Measurements from ENCODE around the gene TEX12. TPM values are rescaled to one million over a fixed set of nuclear protein-coding genes. Genes with fewer than 3 reads are reported as not detected.
A peak's percentile ranks its signal among the peaks of the same experiment; 100 is the strongest.
"Not testable (repeated sequence)": the region's sequence is repeated elsewhere in the genome, so short reads cannot be mapped to it uniquely, and the experiment has no call there.

Gene TEX12
- total RNA-seq, 1 donor from 2014 or later, result 1.0 TPM

DNA sequence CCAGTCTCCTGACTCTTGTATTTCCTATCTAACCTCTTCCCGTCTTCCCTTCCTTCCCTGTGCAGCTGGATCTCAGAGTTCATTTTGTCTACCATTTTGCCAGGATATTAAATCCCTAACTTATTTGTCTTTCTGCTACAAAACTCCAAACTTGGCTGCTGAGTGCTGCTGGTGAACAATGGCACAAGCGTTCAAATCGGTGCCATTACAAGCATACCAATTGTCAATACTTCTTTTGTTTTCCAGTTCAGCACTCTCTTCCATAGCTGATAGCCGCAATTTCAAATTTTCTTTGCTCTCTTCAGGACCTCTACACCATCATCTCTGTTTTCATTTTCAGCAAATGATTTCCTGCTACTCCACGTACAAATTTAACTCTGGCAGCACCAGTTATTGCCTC lies 16.7 kb upstream of the TEX12 start:
- H3K9me3 ChIP-seq (ENCODE audit: control insufficient read depth in 3 of 3, low read length in 3 of 3), result no peaks in the 10 kb centered on the region
- no peak overlapping the region for H3K27ac ChIP-seq (ENCODE audit: low read depth, low read length)
- H3K4me3 ChIP-seq (ENCODE audit: low read length in 3 of 3), result no peak overlapping the region
- H3K36me3 ChIP-seq (ENCODE audit: control insufficient read depth in 3 of 3, insufficient read depth in 3 of 3, low read length in 3 of 3), result no peaks in the 10 kb centered on the region
- no peaks in the 10 kb centered on the region for H3K4me1 ChIP-seq (ENCODE audit: control insufficient read depth in 3 of 3, insufficient read depth in 3 of 3, low read length in 3 of 3)
- H3K9ac ChIP-seq (ENCODE audit: low read depth in 1 of 3, low read length in 3 of 3), result no peak overlapping the region
- no peaks in the 10 kb centered on the region for H3K27me3 ChIP-seq (ENCODE audit: control insufficient read depth in 3 of 3, insufficient read depth in 3 of 3, low read length in 3 of 3)

GRCh38 chr11:112156153-112156955 lies 10.8 kb upstream of the TEX12 start:
- Histone ChIP-seq H3K4me3 (ENCODE audit: low read length in 3 of 3) (no peak overlapping the region), H3K9me3 (ENCODE audit: control insufficient read depth in 3 of 3, low read length in 3 of 3) (no peaks in the 10 kb centered on the region), H3K36me3 (ENCODE audit: control insufficient read depth in 3 of 3, insufficient read depth in 3 of 3, low read length in 3 of 3) (no peaks in the 10 kb centered on the region), H3K4me1 (ENCODE audit: control insufficient read depth in 3 of 3, insufficient read depth in 3 of 3, low read length in 3 of 3) (peaks cover 5 to 11% (median 9%) of the 10 kb centered on the region in 3 donors), H3K27ac (ENCODE audit: low read depth, low read length) (no peak overlapping the region), H3K27me3 (ENCODE audit: control insufficient read depth in 3 of 3, insufficient read depth in 3 of 3, low read length in 3 of 3) (no peaks in the 10 kb centered on the region), H3K9ac (ENCODE audit: low read depth in 1 of 3, low read length in 3 of 3) (no peak overlapping the region)

DNA sequence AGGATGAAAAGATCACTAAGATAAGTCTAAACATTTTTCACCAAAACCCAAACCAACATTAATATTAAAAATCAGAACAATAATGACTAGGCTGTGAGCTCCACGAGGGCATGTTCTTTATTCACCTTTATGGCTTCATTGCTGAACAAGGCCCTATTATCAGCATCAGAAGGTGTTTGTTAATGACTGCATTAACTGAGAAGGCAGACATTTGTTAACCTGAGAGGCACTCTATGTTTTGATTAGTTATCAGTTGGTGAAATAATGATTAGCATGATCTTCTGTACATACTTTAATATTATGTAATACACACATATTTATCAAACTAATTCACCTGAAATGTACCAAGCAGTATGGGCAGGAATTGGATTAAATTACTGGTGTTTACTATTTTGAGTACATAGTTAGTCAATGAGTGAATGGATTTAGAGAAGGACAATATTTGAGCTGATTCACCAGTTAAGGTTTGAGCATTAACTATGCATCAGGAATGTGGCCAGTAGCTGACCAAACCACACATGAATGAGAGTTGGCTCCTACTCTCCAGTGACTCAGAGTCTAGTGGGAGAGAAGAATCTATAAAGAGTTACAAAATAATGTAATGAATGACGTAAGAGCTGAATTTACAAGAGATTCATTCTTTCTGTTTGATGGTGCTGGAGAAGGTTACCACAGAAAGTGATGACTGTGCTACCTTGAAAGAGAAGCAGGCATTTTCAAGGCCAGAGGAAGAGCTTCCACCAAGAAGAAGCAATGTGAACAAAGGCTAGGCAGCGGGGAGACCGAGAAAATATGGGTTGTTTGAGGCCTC lies 10.0 kb upstream of the TEX12 start:
- H3K36me3 ChIP-seq (ENCODE audit: control insufficient read depth in 3 of 3, insufficient read depth in 3 of 3, low read length in 3 of 3), result no peaks in the 10 kb centered on the region
- H3K27ac ChIP-seq (ENCODE audit: low read depth, low read length), result no peak overlapping the region
- H3K4me3 ChIP-seq (ENCODE audit: low read length in 3 of 3), result no peak overlapping the region
- H3K27me3 ChIP-seq (ENCODE audit: control insufficient read depth in 3 of 3, insufficient read depth in 3 of 3, low read length in 3 of 3), result no peaks in the 10 kb centered on the region
- no peaks in the 10 kb centered on the region for H3K9me3 ChIP-seq (ENCODE audit: control insufficient read depth in 3 of 3, low read length in 3 of 3)
- H3K4me1 ChIP-seq (ENCODE audit: control insufficient read depth in 3 of 3, insufficient read depth in 3 of 3, low read length in 3 of 3), result peaks cover 8 to 12% (median 12%) of the 10 kb centered on the region in 3 donors
- H3K9ac ChIP-seq (ENCODE audit: low read depth in 1 of 3, low read length in 3 of 3), result no peak overlapping the region

- H3K27me3 ChIP-seq (ENCODE audit: control insufficient read depth in 3 of 3, insufficient read depth in 3 of 3, low read length in 3 of 3), result no peaks in the 10 kb centered on the region
These were observed 7.8 kb upstream of the TEX12 start for GRCh38 chr11:112159098-112160065.

GRCh38 chr11:112160091-112160848 lies 6.9 kb upstream of the TEX12 start:
- H3K36me3 ChIP-seq (ENCODE audit: control insufficient read depth in 3 of 3, insufficient read depth in 3 of 3, low read length in 3 of 3), result no peaks in the 10 kb centered on the region
- no peaks in the 10 kb centered on the region for H3K9me3 ChIP-seq (ENCODE audit: control insufficient read depth in 3 of 3, low read length in 3 of 3)
- no peak overlapping the region for H3K9ac ChIP-seq (ENCODE audit: low read depth in 1 of 3, low read length in 3 of 3)
- H3K27ac ChIP-seq (ENCODE audit: low read depth, low read length), result no peak overlapping the region
- no peak overlapping the region for H3K4me3 ChIP-seq (ENCODE audit: low read length in 3 of 3)
- no peaks in the 10 kb centered on the region for H3K27me3 ChIP-seq (ENCODE audit: control insufficient read depth in 3 of 3, insufficient read depth in 3 of 3, low read length in 3 of 3)
- peaks cover 12 to 18% (median 13%) of the 10 kb centered on the region in 3 donors for H3K4me1 ChIP-seq (ENCODE audit: control insufficient read depth in 3 of 3, insufficient read depth in 3 of 3, low read length in 3 of 3)

More at GRCh38 chr11:112159098-112160065, 7.8 kb upstream of the TEX12 start:
- Histone ChIP-seq H3K9me3 (ENCODE audit: control insufficient read depth in 3 of 3, low read length in 3 of 3) (no peaks in the 10 kb centered on the region), H3K4me1 (ENCODE audit: control insufficient read depth in 3 of 3, insufficient read depth in 3 of 3, low read length in 3 of 3) (peaks cover 12 to 18% (median 13%) of the 10 kb centered on the region in 3 donors), H3K27ac (ENCODE audit: low read depth, low read length) (peak overlapping the region; percentile 43), H3K36me3 (ENCODE audit: control insufficient read depth in 3 of 3, insufficient read depth in 3 of 3, low read length in 3 of 3) (no peaks in the 10 kb centered on the region), H3K9ac (ENCODE audit: low read depth in 1 of 3, low read length in 3 of 3) (no peak overlapping the region), H3K4me3 (ENCODE audit: low read length in 3 of 3) (no peak overlapping the region)

- no peaks in the 10 kb centered on the region for H3K9me3 ChIP-seq (ENCODE audit: control insufficient read depth in 3 of 3, low read length in 3 of 3)
- no peaks in the 10 kb centered on the region for H3K27me3 ChIP-seq (ENCODE audit: control insufficient read depth in 3 of 3, insufficient read depth in 3 of 3, low read length in 3 of 3)
- no peak overlapping the region for H3K4me3 ChIP-seq (ENCODE audit: low read length in 3 of 3)
- H3K36me3 ChIP-seq (ENCODE audit: control insufficient read depth in 3 of 3, insufficient read depth in 3 of 3, low read length in 3 of 3), result no peaks in the 10 kb centered on the region
- H3K9ac ChIP-seq (ENCODE audit: low read depth in 1 of 3, low read length in 3 of 3), result no peak overlapping the region
- H3K4me1 ChIP-seq (ENCODE audit: control insufficient read depth in 3 of 3, insufficient read depth in 3 of 3, low read length in 3 of 3), result peaks cover 12 to 18% (median 13%) of the 10 kb centered on the region in 3 donors
- H3K27ac ChIP-seq (ENCODE audit: low read depth, low read length), result peak overlapping the region; percentile 8
These were observed 6.2 kb upstream of the TEX12 start for GRCh38 chr11:112161012-112161411.

DNA sequence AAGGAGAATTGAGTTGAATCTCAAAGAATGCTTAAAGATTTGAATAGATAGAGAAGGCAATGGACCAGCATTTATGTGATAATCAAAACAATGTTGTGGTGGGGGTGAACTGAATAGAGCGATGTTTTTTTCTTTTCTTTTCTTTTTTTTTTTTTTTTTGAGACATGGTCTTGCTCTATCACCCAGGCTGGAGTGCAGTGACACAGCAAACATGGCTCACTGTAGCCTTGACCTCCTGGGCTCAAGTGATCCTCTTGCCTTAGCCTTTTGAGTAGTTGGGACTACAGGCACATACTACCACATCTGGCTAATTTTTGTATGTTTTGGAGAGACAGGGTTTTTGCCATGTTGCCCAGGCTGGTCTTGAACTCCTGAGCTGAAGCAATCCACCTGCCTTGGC lies 5.0 kb upstream of the TEX12 start:
- not testable (repeated sequence) for H3K9ac ChIP-seq (ENCODE audit: low read depth in 1 of 3, low read length in 3 of 3); H3K4me3 ChIP-seq (ENCODE audit: low read length in 3 of 3); H3K36me3 ChIP-seq (ENCODE audit: control insufficient read depth in 3 of 3, insufficient read depth in 3 of 3, low read length in 3 of 3)

GRCh38 chr11:112162761-112163546 lies 4.2 kb upstream of the TEX12 start:
- no peaks in the 10 kb centered on the region for H3K36me3 ChIP-seq (ENCODE audit: control insufficient read depth in 3 of 3, insufficient read depth in 3 of 3, low read length in 3 of 3)
- no peaks in the 10 kb centered on the region for H3K9me3 ChIP-seq (ENCODE audit: control insufficient read depth in 3 of 3, low read length in 3 of 3)
- peaks cover 10 to 18% (median 17%) of the 10 kb centered on the region in 3 donors for H3K4me1 ChIP-seq (ENCODE audit: control insufficient read depth in 3 of 3, insufficient read depth in 3 of 3, low read length in 3 of 3)
- peak overlapping the region; percentile 2 to 70 (median 47) for H3K9ac ChIP-seq (ENCODE audit: low read depth in 1 of 3, low read length in 3 of 3)
- H3K27me3 ChIP-seq (ENCODE audit: control insufficient read depth in 3 of 3, insufficient read depth in 3 of 3, low read length in 3 of 3), result no peaks in the 10 kb centered on the region
- no peak overlapping the region for H3K27ac ChIP-seq (ENCODE audit: low read depth, low read length)
- peak overlapping the region in 1 of 3 donors; percentile 57 for H3K4me3 ChIP-seq (ENCODE audit: low read length in 3 of 3)

More for the DNA sequence above, 5.0 kb upstream of the TEX12 start:
- not testable (repeated sequence) for H3K9me3 ChIP-seq (ENCODE audit: control insufficient read depth in 3 of 3, low read length in 3 of 3); H3K27ac ChIP-seq (ENCODE audit: low read depth, low read length); H3K27me3 ChIP-seq (ENCODE audit: control insufficient read depth in 3 of 3, insufficient read depth in 3 of 3, low read length in 3 of 3)
- H3K4me1 ChIP-seq (ENCODE audit: control insufficient read depth in 3 of 3, insufficient read depth in 3 of 3, low read length in 3 of 3), result peaks cover 15 to 18% (median 17%) of the 10 kb centered on the region in 3 donors
